Measurements from ENCODE around the gene VAMP7. TPM values are rescaled to one million over a fixed set of nuclear protein-coding genes. Genes with fewer than 3 reads are reported as not detected.
A peak's percentile ranks its signal among the peaks of the same experiment; 100 is the strongest.
"Not testable (repeated sequence)": the region's sequence is repeated elsewhere in the genome, so short reads cannot be mapped to it uniquely, and the experiment has no call there.

The VAMP7 gene
- 35.7 TPM for total RNA-seq
- long read RNA-seq, transcript VAMP7-202 (8 exons, 2,646 nt), result major isoform, 66 of 86 reads
- long read RNA-seq, partial matches to known transcripts, result 1 of 86 reads
- long read RNA-seq, other reads (novel, unspliced or antisense), result 11 of 86 reads

GRCh38 chrX:155881158-155881993 lies at the start of gene VAMP7:
Gene VAMP7 (plus strand): TSS chrX:155881345. CDS start chrX:155889467, 8,122 bp downstream.
- peak; percentile 93 for DNase-seq (ENCODE audit: low spot score)

- no peak for DNase-seq (ENCODE audit: low spot score)
These were observed 39.9 kb upstream of the VAMP7 start for GRCh38 chrX:155841232-155841631.

- not testable (repeated sequence) for DNase-seq (ENCODE audit: low spot score)
These were observed 29.4 kb upstream of the VAMP7 start for GRCh38 chrX:155851786-155852185.

- DNase-seq (ENCODE audit: low spot score), result no peak
These were observed 23.6 kb upstream of the VAMP7 start for GRCh38 chrX:155857561-155857960.

- DNase-seq (ENCODE audit: low spot score), result no peak
These were observed 16.5 kb upstream of the VAMP7 start for GRCh38 chrX:155864655-155865054.

- no peak for DNase-seq (ENCODE audit: low spot score)
These were observed 16.0 kb upstream of the VAMP7 start for GRCh38 chrX:155865193-155865592.

- DNase-seq (ENCODE audit: low spot score), result no peak
These were observed 13.3 kb upstream of the VAMP7 start for GRCh38 chrX:155867821-155868220.

GRCh38 chrX:155870958-155871357 lies 10.2 kb upstream of the VAMP7 start:
- DNase-seq (ENCODE audit: low spot score), result no peak

- no peak for DNase-seq (ENCODE audit: low spot score)
These were observed 9.2 kb upstream of the VAMP7 start for GRCh38 chrX:155871934-155872333.

- no peak for DNase-seq (ENCODE audit: low spot score)
These were observed 8.0 kb upstream of the VAMP7 start for GRCh38 chrX:155873188-155873587.

- DNase-seq (ENCODE audit: low spot score), result no peak
These were observed 6.4 kb upstream of the VAMP7 start for GRCh38 chrX:155874571-155875244.

- DNase-seq (ENCODE audit: low spot score), result no peak
These were observed 4.4 kb upstream of the VAMP7 start for GRCh38 chrX:155876704-155877103.

GRCh38 chrX:155877288-155877687 lies 3.9 kb upstream of the VAMP7 start:
- no peak for DNase-seq (ENCODE audit: low spot score)

GRCh38 chrX:155880586-155881157 lies 473 bp upstream of the VAMP7 start:
- no peak for DNase-seq (ENCODE audit: low spot score)

- no peak for DNase-seq (ENCODE audit: low spot score)
These were observed 5.3 kb downstream of the VAMP7 start for GRCh38 chrX:155886409-155886808.

- no peak for DNase-seq (ENCODE audit: low spot score)
These were observed 7.0 kb downstream of the VAMP7 start for GRCh38 chrX:155888139-155888538.

GRCh38 chrX:155889328-155889727 lies 8.2 kb downstream of the VAMP7 start:
- DNase-seq (ENCODE audit: low spot score), result no peak

- no peak for DNase-seq (ENCODE audit: low spot score)
These were observed 10.5 kb downstream of the VAMP7 start for GRCh38 chrX:155891446-155892210.

GRCh38 chrX:155893521-155893920 lies 12.4 kb downstream of the VAMP7 start:
- DNase-seq (ENCODE audit: low spot score), result no peak

GRCh38 chrX:155896512-155896911 lies 15.4 kb downstream of the VAMP7 start:
- no peak for DNase-seq (ENCODE audit: low spot score)

- no peak for DNase-seq (ENCODE audit: low spot score)
These were observed 18.2 kb downstream of the VAMP7 start for GRCh38 chrX:155899366-155899765.
